Fibroblast of mammary gland (primary cell): Measurements from ENCODE around the gene NCLN.
A peak's percentile ranks its signal among the peaks of the same experiment; 100 is the strongest.

ENCODE experiments used
- DNase-seq: peaks from one replicate; pipeline ENCODE4 v3.0.0-alpha.2; 2010; ENCODE audit warnings: low read depth
- H3K4me3 ChIP-seq: 2 replicates; pipeline ENCODE4 v1.5.1; 2011; ENCODE audit warnings: low read depth, mild to moderate bottlenecking, low read length, moderate library complexity; ENCODE audit not compliant: control insufficient read depth
- TF ChIP-seq, protein P1 (sequence below): conservative IDR thresholded peaks from 2 replicates; pipeline ENCODE4 v1.5.1; 2011; ENCODE audit warnings: low read depth, low read length, inconsistent platforms; ENCODE audit not compliant: control insufficient read depth, insufficient read depth

The NCLN gene

DNA sequence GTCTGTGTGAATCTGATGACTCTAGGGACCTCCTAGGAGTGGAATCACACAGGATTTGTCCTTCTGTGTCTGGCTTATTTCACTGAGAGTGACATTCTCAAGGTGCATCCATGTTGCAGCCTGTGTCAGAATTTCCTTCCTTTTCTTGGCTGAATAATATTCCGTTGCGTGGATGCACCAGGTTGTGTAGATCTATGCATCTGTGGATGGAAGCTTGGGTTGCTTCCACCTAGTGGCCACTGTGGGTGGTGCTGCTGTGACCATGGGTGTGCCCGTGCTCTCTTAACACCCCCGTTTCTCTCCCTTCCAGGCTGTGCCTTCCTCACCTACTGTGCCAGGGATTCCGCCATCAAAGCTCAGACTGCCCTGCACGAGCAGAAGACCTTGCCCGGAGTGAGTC lies 64.9 kb downstream of the NCLN start:
- DNase-seq: peak; percentile 24
- no peak overlapping the region for H3K4me3 ChIP-seq
- TF ChIP-seq, protein P1, sequence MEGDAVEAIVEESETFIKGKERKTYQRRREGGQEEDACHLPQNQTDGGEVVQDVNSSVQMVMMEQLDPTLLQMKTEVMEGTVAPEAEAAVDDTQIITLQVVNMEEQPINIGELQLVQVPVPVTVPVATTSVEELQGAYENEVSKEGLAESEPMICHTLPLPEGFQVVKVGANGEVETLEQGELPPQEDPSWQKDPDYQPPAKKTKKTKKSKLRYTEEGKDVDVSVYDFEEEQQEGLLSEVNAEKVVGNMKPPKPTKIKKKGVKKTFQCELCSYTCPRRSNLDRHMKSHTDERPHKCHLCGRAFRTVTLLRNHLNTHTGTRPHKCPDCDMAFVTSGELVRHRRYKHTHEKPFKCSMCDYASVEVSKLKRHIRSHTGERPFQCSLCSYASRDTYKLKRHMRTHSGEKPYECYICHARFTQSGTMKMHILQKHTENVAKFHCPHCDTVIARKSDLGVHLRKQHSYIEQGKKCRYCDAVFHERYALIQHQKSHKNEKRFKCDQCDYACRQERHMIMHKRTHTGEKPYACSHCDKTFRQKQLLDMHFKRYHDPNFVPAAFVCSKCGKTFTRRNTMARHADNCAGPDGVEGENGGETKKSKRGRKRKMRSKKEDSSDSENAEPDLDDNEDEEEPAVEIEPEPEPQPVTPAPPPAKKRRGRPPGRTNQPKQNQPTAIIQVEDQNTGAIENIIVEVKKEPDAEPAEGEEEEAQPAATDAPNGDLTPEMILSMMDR: peak; percentile 57

GRCh38 chr19:3251229-3251628 lies 65.5 kb downstream of the NCLN start:
- DNase-seq: no peak
- TF ChIP-seq, protein P1: no peak
- no peak overlapping the region for H3K4me3 ChIP-seq

- H3K4me3 ChIP-seq: no peak overlapping the region
- TF ChIP-seq, protein P1: no peak
- DNase-seq: no peak
These were observed 66.9 kb downstream of the NCLN start for GRCh38 chr19:3252650-3253049.

GRCh38 chr19:3253270-3253669 lies 67.5 kb downstream of the NCLN start:
- peak; percentile 12 for DNase-seq
- TF ChIP-seq, protein P1: no peak
- no peak overlapping the region for H3K4me3 ChIP-seq

- TF ChIP-seq, protein P1: no peak
- H3K4me3 ChIP-seq: no peak overlapping the region
- DNase-seq: no peak
These were observed 68.8 kb downstream of the NCLN start for GRCh38 chr19:3254520-3254919.

DNA sequence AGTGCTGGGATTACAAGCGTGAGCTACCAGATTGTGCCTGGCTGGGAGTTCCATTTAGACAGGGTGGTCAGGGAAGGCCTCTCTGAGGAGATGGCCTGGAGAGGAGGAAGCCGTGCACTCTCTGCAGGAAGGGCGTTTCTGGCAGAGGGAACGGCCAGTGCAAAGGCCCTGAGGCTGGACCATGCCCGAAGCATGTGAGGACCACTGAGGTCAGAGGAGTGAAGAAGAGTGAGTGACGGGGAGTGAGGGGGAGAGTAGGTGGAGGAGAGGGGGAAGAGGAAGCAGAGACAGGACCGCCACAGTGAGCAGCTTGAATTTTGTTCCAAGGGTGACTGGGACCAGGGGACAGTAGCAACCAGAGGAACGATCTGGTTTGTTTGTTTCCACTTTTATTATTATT lies 71.3 kb downstream of the NCLN start:
- TF ChIP-seq, protein P1: no peak
- no peak for DNase-seq
- H3K4me3 ChIP-seq: no peak overlapping the region
